ENCODE measurements around the gene FGF14. TPM values are rescaled to one million over a fixed set of nuclear protein-coding genes. Genes with fewer than 3 reads are reported as not detected.

The FGF14 gene
- total RNA-seq, 2 donors from 2014 or later, result 0.14 TPM

DNA sequence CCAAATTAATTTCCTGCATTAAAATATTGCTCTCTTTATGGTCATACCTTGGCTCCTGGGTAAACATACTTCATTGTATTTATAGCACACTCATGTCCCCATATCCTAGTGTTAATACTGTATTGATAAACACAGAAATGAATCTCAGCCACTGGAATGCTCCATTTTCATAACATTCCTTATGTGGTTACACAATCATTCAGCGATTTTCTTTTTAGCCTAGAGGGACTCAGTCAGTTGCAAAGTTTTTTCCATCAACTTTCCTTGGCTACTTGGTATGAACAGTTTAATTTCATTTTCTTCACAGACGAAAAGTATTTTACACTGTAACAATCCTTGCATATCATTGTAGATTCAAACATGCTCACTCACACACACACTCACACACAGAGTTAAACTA, 471.5 kb downstream of the FGF14 start:
- TF ChIP-seq, protein P1, sequence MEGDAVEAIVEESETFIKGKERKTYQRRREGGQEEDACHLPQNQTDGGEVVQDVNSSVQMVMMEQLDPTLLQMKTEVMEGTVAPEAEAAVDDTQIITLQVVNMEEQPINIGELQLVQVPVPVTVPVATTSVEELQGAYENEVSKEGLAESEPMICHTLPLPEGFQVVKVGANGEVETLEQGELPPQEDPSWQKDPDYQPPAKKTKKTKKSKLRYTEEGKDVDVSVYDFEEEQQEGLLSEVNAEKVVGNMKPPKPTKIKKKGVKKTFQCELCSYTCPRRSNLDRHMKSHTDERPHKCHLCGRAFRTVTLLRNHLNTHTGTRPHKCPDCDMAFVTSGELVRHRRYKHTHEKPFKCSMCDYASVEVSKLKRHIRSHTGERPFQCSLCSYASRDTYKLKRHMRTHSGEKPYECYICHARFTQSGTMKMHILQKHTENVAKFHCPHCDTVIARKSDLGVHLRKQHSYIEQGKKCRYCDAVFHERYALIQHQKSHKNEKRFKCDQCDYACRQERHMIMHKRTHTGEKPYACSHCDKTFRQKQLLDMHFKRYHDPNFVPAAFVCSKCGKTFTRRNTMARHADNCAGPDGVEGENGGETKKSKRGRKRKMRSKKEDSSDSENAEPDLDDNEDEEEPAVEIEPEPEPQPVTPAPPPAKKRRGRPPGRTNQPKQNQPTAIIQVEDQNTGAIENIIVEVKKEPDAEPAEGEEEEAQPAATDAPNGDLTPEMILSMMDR (IDR thresholded peaks at IDR 0.05), result no peak
- no peaks in the 10 kb centered on the region for H3K9me3 ChIP-seq
- no peaks in the 10 kb centered on the region for H3K36me3 ChIP-seq
- DNase-seq (ENCODE audit: low spot score) (no peak), ATAC-seq (ENCODE audit: insufficient number of reproducible peaks, low FRiP score, low read depth) (no peak)
- H3K27ac ChIP-seq, result no peak overlapping the region
- H3K4me3 ChIP-seq, result no peak overlapping the region
- H3K4me1 ChIP-seq (ENCODE audit: control insufficient read depth in 1 of 2, low read depth in 2 of 2), result no peaks in the 10 kb centered on the region
- no peaks in the 10 kb centered on the region for H3K27me3 ChIP-seq (replicated peaks; ENCODE audit: insufficient read depth)

DNA sequence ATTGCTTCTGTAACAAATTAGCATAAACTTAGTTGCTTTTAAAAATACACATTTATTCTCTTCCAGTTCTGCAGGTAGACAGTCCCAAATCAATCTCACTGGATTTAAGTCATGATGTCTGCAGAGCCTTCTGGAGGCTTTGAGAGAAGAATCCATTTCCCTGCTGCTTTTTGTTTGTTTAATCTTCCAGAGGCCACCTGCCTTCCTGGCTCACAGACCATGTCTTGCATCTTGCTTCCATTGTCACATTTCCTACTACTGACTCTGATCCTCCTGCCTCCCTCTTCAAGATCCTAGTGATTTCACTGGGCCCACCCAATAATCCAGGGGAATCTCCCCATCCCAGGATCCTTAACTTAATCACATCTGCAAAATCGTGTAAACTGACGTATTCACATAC, 476.1 kb downstream of the FGF14 start:
- H3K36me3 ChIP-seq, result no peaks in the 10 kb centered on the region

DNA sequence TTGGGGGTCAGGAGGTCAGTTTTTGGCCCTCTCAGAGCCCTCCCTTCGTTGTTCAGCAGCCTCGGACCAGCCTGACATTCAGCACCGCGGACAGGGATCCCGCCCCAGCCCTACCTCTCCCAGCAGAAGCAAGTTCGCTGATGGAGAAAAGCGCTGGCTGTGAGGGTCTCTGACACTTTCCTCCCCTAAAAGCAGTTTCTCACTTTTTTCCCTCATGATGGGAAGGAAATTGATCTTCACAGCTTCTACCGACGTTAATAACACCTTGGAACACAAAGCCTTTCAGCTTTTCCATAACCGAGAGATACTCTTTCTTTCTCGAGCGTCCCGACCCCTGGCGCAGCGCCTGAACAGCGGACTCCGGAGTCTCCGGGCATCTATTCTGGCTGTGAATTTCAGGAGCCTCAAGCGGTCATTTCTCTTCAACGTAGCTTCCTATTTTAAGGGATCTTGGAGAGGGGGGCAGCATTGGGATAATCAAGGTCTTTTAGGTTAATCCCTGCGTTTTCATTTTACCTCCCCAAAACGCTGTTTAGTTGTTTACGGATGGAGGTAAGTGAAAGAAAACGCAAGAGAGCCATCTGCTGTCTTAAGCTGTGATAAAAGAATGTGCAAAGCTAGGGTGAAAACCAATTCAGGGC, 482.2 kb downstream of the FGF14 start:
- peak overlapping the region; percentile 15 for H3K4me3 ChIP-seq
- ATAC-seq (ENCODE audit: insufficient number of reproducible peaks, low FRiP score, low read depth), result no peak
- H3K27me3 ChIP-seq (replicated peaks; ENCODE audit: insufficient read depth), result no peaks in the 10 kb centered on the region

More for the DNA sequence above, 476.1 kb downstream of the FGF14 start:
- TF ChIP-seq, protein P1 (IDR thresholded peaks at IDR 0.05), result no peak
- H3K4me1 ChIP-seq (ENCODE audit: control insufficient read depth in 1 of 2, low read depth in 2 of 2), result no peaks in the 10 kb centered on the region
- H3K27ac ChIP-seq, result no peak overlapping the region
- no peak for ATAC-seq (ENCODE audit: insufficient number of reproducible peaks, low FRiP score, low read depth)
- DNase-seq (ENCODE audit: low spot score), result no peak
- H3K27me3 ChIP-seq (replicated peaks; ENCODE audit: insufficient read depth), result no peaks in the 10 kb centered on the region
- no peaks in the 10 kb centered on the region for H3K9me3 ChIP-seq
- H3K4me3 ChIP-seq, result no peak overlapping the region

DNA sequence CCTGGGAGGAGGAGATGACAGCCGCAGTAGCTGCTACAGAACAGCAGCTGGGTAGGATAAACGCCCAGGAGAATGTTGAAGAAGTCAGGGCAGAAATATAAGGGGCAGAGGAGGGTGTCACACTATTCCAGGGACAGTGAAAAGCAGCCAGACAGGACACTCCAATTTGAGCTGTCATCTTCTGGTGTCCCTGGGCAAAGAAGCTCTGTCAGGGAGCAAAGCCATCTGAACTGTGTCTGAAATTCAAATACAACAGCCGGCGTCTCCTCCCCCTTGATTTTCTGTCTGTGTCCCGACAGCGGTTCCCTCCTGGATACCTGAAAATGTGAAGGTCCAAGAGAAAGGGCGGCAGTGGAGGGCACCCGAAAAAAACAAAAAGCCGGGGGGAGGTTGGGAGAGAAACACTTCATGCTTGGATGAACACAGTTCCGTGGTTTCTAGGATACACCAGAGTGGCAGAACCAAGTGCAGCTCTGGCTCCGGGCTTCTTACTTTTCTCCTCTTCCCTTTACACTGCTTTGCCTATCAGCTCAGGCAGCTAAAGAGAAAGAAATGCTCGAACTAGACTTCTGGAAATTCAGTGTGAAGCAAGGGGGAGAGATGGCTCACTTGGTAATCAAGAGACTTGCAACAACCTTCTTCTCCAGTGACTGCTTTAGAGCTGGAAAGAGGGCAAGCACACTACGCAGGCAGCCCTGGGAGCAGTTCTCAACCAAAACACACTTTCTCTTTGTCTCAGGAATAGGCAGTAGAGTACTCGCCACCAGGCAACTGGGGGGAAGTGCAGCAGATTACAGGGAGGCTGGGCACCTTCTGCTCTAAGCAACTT, 483.8 kb downstream of the FGF14 start:
- Histone ChIP-seq H3K9me3 (no peaks in the 10 kb centered on the region), H3K27me3 (replicated peaks; ENCODE audit: insufficient read depth) (no peaks in the 10 kb centered on the region), H3K36me3 (no peaks in the 10 kb centered on the region), H3K4me3 (peak overlapping the region; percentile 67), H3K27ac (no peak overlapping the region), H3K4me1 (ENCODE audit: control insufficient read depth in 1 of 2, low read depth in 2 of 2) (peaks cover 5 to 25% of the 10 kb centered on the region in 2 donors)
- DNase-seq (ENCODE audit: low spot score) (no peak), ATAC-seq (ENCODE audit: insufficient number of reproducible peaks, low FRiP score, low read depth) (no peak)
- TF ChIP-seq, protein P1 (IDR thresholded peaks at IDR 0.05), result no peak

More for the DNA sequence above, 482.2 kb downstream of the FGF14 start:
- Histone ChIP-seq H3K9me3 (no peaks in the 10 kb centered on the region), H3K36me3 (no peaks in the 10 kb centered on the region), H3K27ac (no peak overlapping the region), H3K4me1 (ENCODE audit: control insufficient read depth in 1 of 2, low read depth in 2 of 2) (peaks cover 5 to 25% of the 10 kb centered on the region in 2 donors)
- TF ChIP-seq, protein P1 (IDR thresholded peaks at IDR 0.05), result no peak
- no peak for DNase-seq (ENCODE audit: low spot score)

DNA sequence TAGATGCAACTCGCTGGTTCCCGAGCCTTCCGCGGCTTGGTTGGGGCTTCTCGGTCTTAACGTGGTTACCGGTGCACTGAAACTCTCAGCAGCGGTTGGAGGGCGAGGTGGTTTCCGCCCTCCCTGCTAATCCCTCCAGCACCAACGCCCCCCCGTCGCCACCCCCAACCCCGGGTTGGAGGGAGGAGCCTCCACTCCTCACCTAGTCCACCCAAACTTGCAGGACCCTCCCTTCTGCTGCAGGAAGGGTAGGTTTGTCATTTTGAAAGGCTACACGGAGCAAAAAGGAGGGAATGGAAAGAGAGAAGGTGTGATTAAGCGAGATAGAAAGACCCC, 484.4 kb downstream of the FGF14 start:
- Histone ChIP-seq H3K4me3 (peak overlapping the region; percentile 67), H3K27me3 (replicated peaks; ENCODE audit: insufficient read depth) (no peaks in the 10 kb centered on the region), H3K9me3 (no peaks in the 10 kb centered on the region), H3K27ac (no peak overlapping the region), H3K36me3 (no peaks in the 10 kb centered on the region), H3K4me1 (ENCODE audit: control insufficient read depth in 1 of 2, low read depth in 2 of 2) (peaks cover 5 to 25% of the 10 kb centered on the region in 2 donors)
- no peak for ATAC-seq (ENCODE audit: insufficient number of reproducible peaks, low FRiP score, low read depth)
- no peak for DNase-seq (ENCODE audit: low spot score)
- TF ChIP-seq, protein P1 (IDR thresholded peaks at IDR 0.05), result no peak
